NCI-H1694 (cell line): Measurements from ENCODE around the gene RNLS.

ENCODE experiments used
- DNase-seq: peaks from one replicate; lab custom pipeline; 2025; lab: John Stamatoyannopoulos, UW

Gene RNLS

GRCh38 chr10:88551246-88551645 is 31.9 kb downstream of the RNLS start:
- DNase-seq, result no peak

- no peak for DNase-seq
Measured at GRCh38 chr10:88546497-88546896, 36.6 kb downstream of the RNLS start.

DNA sequence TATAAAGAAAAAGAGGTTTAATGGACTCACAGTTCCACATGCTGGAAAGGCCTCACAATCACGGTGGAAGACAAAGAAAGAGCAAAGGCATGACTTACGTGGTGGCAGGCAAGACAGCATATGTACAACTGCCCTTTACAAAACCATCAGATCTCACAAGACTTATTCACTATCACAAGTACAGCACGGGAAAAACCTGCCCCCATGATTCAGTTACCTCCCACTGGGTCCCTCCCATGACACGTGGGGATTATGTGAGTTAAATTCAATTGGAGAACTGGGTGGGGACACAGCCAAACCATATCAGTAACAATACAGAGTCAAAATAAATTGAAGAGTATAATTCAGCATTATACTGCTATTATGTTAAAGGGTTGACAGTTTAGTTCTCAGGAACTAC is 37.8 kb downstream of the RNLS start:
- no peak for DNase-seq

- DNase-seq, result no peak
Measured at GRCh38 chr10:88544140-88544870, 38.8 kb downstream of the RNLS start.

DNA sequence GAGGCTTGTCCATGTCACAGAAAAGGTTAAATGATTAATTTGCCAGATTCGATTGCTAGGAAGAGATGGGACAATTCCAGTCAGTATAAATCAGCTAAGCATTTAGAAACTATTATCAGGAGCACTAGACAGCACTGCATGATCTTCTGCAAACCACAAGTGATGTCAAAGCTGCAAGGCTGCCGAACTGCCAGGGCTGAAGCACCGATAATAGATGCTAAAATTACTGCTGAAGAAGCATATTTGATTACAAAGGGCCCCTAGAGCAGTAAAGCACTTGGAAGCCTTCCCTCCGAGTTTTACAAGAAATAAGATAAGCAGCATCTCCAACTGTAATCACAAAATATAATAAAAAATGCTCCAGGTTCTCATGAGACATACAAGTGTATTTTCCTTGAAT is 40.6 kb downstream of the RNLS start:
- no peak for DNase-seq

DNA sequence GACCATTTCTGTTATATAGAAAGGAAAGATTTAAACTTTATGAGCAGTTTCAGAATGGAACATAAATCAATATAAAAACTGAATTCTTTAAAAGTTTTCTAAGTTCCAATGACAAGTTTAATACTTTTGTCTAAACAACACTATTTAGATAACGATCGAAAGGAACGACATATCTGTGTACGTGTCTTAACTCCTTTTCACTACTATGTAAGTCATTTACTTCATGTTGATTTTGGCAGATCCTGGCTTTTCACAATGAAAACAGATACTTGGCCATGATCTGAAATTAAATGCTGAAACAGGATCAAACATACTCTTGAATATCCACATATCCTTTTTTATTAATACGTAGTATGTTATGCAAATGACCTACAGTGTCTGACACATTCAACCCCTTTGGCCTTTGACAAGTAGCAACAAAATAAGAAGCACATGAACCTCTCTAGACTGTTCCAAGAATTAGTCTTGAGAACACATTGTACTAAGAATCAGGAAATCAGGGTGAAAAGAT is 41.9 kb downstream of the RNLS start:
- DNase-seq, result no peak

- DNase-seq, result no peak
Measured at GRCh38 chr10:88540351-88540750, 42.8 kb downstream of the RNLS start.

- no peak for DNase-seq
Measured at GRCh38 chr10:88538048-88538447, 45.1 kb downstream of the RNLS start.

DNA sequence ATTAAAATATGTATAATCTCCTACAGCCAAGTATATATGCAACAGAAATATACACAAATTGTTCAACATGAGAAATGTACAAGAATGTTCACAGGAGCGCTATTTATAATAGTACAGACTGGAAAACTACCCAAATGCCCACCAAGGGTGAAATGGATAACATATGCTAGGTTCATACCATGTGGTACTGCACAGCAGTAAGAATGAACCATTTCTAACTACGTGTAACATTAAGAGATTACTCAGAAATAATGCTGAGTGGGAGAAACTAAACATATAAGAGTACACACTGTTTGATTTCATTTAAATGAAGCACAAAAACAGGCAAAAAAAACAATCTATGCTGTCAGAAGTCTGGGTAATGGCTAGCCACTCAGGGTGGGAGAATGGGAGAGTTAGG is 45.8 kb downstream of the RNLS start:
- DNase-seq, result no peak

DNA sequence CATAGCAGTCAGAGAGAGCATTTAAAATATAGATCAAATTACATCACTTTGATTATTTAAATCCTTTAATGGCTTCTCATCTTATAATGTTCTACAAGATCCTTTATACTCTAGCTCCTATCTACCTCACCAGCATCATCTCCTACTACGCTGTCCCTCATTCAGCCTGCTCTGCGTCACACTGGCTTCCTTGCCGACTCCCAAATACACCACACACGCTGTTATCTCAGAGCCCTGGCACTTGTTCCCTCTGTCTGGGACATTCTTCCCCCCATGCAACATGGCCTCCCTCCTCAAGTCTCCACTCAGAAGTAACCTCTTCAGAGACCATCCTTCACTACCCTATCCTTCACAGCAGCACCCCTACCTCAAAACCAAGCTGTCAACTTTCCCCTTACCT is 46.7 kb downstream of the RNLS start:
- no peak for DNase-seq

GRCh38 chr10:88534072-88534665 is 48.9 kb downstream of the RNLS start:
- no peak for DNase-seq

DNA sequence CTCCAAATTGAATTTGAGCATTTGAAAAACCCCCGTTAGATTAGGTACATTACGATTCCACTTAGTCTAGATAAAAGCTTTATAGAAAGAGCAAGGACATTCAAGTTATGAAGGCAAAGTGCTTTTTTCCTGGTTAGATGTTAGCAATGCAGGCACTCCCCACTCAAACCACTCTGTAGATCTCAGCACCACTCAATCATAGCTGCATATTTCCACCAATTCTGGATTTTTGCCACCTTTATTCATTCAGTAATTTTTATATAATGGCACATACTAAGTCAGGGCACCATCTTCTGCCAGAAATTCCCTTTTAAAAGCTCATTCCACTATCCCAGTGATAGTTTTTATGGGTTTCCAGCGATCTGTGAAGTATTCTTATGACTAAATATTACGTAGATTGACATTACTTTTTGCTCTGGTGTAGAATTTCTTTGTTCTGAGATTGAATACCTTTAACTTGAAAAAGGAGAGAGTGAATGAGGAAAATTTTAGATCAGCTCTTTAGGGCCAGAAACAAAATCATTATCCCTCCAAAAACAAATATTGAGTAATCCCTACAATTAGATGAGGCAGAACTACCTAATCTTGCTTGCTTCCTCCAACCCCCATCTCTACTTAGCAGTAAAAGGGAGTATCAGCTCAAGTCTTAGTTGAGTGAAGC is 51.6 kb downstream of the RNLS start:
- no peak for DNase-seq

DNA sequence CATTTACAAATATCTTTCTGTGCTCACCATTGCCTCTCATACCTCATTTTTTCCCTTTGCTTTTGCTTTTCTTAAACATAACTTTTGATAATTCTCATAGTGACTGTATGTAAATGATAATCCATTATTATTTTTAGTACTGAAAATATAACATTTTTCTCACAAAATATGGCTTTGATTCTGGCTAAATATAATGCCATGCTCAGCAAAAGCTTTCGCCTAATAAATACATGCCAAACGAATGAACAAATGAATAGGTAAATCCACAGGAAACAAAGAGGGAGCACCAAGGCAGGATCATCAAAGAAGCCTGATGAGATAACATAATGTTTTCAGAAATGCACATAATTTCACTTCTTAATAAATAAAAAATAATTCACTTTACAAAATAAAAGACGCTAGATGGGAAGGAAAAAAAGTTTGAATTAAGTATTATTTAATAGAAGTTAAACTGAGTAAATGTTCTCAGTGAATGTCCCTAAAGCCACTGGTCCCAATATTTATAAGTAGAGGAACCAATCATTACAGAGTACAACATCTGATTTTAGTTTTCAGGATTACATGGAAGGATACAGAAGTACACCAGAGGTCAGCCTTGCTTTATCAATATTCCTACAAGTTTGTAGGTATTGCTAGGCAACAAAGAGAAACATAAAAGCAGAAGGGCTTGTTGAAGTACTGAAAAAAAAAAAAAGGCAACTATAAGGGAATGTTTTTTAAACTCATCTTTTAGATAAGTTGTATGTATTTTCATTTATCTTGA is 52.3 kb downstream of the RNLS start:
- DNase-seq, result no peak

DNA sequence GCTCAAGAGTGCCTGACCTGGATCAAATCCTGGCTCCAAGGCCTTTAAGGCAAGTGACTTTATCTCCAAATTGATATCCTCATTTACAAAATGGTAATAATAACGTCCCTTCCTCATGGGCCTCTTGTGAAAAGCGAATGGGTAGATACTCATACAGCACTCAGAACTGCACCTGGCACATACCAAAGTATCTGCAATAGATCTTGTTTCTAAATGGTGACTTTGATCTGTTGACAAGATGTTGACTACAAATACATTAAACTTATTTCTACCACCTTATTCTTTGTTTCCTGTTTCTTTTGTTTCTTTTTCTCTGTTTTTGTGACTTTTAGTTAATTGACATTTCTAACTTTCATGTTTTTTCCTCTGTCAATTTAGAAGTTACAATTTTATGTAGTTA is 53.0 kb downstream of the RNLS start:
- DNase-seq, result no peak

DNA sequence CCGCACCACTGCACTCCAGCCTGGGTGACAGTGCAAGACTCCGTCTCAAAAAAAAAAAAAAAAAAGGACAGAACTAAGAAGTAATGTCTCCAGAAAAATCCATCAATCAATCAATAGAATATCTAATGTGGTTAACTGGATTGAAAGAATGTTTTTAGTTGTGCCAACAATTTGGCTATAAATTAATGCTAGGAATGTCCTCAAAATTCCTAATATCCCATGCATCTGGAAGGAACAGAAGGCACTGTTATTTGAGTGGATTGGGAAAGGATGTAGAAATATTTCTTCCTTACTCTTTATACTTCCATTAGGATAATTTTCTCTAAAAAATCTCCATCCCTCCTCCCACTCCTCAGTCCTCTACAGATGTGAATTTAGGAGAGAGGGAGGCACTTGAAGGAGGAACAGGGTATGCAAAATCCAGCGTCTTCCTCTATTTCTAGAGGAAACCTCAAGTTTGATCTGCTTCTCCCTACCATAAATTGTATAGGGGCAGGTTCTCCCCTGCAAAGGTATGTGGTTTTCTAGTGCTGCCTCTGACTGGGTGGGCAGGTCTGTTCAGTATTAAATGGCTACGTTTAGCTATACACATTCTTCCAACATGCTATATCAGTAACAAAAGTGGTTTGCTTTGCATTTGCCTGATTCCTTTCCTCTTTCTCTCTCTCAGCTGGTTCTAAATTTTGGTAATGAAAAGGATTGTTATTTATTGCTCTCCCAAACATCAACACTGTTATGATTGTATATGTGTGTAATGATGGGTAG is 54.1 kb downstream of the RNLS start:
- no peak for DNase-seq

DNA sequence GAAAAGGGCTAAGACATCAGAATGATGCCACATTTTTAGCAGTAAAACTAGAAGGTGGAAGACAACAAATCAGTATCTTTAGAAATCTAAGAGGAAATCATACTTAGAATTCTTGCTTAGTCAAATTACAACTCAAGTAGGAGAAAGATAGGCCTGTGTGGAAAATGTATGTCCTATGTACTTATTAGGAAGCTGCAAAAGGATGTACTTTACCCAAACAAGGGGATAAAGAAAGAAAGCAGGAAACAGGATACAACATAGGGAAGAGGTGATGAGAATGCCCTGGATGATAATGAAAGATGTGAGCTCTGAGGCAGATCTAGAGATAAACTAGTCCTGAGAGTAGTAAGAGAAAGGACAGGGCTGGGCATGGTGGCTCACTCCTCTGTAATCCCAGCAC is 54.9 kb downstream of the RNLS start:
- no peak for DNase-seq

GRCh38 chr10:88527245-88527644 is 55.9 kb downstream of the RNLS start:
- DNase-seq, result no peak

GRCh38 chr10:88526501-88527105 is 56.5 kb downstream of the RNLS start:
- DNase-seq, result no peak

- no peak for DNase-seq
Measured at GRCh38 chr10:88525371-88526069, 57.6 kb downstream of the RNLS start.

GRCh38 chr10:88523739-88524400 is 59.2 kb downstream of the RNLS start:
- no peak for DNase-seq
